Skeletal muscle tissue (tissue), 4 donors: ENCODE results near the gene NDUFS7. TPM values are rescaled to one million over a fixed set of nuclear protein-coding genes. Genes with fewer than 3 reads are reported as not detected.

Experiments used
- H3K27ac ChIP-seq: one replicate; pipeline ENCODE4 v1.7.0; 2013; ENCODE audit warnings: mild to moderate bottlenecking, low read depth, low read length, inconsistent platforms
- H3K27me3 ChIP-seq, 3 donors: one replicate each; pipeline ENCODE4 v1.7.0; 2013; ENCODE audit warnings: low read length in 3 of 3; ENCODE audit not compliant: control insufficient read depth in 3 of 3, insufficient read depth in 3 of 3
- H3K36me3 ChIP-seq, 3 donors: one replicate each; pipeline ENCODE4 v1.7.0; 2013; ENCODE audit warnings: low read length in 3 of 3; ENCODE audit not compliant: control insufficient read depth in 3 of 3, insufficient read depth in 3 of 3
- H3K4me1 ChIP-seq, 3 donors: one replicate each; pipeline ENCODE4 v1.7.0; 2013; ENCODE audit warnings: low read length in 3 of 3, mild to moderate bottlenecking in 3 of 3; ENCODE audit not compliant: control insufficient read depth in 3 of 3, insufficient read depth in 3 of 3
- H3K4me3 ChIP-seq, 3 donors: one replicate each; pipeline ENCODE4 v1.7.0; 2013; ENCODE audit warnings: low read length in 3 of 3
- H3K9ac ChIP-seq, 3 donors: one replicate each; pipeline ENCODE4 v1.7.0; 2013; ENCODE audit warnings: low read length in 3 of 3, mild to moderate bottlenecking in 3 of 3, moderate library complexity in 2 of 3, low read depth in 1 of 3
- H3K9me3 ChIP-seq, 3 donors: one replicate each; pipeline ENCODE4 v1.7.0; 2013; ENCODE audit warnings: low read length in 3 of 3; ENCODE audit not compliant: control insufficient read depth in 3 of 3
- total RNA-seq: library from RNA; depleted of rRNA; stranded (reverse); fragments of >200 nt; gene quantifications from one replicate; pipeline ENCODE4 v1.2.3, GENCODE V29; 2014
- donor health status: Osteomylitis.

NDUFS7 gene
- total RNA-seq, 1 donor from 2014 or later = 43.3 TPM

DNA sequence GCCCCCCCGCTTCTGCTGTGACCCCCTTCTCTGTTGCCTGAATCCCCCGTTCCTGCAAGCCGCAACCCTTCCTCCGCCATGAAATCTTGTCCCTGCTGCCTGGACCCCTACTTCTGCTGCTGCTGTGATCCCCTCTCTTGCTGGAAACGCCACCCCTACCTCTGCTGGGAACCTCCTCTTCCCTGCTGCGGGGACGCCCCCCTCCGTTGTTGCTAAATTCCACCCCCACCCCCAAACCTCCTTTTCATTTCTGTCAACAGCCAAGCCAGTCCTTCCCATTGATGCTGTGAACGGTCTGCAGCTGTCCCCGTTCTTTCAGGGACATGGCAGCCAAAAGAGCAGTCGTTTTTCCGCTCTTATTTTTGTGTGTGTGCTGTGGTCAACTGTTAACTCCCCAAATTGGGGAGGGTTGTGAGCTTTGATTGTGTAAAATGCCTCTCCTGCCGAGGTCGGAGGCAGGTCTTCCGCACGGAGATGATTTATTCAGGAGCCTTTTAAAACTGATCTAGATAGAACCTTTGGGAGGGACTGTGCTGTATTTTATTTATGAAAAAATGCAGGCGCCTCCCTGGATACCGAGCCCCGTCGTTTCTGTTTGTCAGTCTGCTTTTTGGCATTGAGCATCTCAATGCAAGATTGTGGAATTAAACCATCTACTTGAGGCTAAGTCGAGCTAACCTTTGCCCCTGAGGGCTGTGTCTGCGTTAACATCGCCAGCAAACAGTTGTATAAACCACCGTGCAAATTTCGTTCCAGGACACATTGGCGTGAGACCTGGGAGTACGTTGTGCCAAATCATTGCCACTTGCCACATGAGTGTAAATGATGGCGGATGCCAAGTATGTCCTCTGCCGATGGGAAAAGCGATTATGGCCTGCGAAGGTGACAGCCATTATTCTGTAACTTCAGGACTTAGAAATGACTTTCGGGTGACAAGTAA is 27.9 kb upstream of the NDUFS7 start:
- H3K9ac ChIP-seq = peak overlapping the region; percentile 72 to 78 (median 75)
- peaks cover 17 to 32% (median 23%) of the 10 kb centered on the region in 3 donors for H3K4me1 ChIP-seq
- H3K27ac ChIP-seq = peak overlapping the region; percentile 56
- no peaks in the 10 kb centered on the region for H3K9me3 ChIP-seq
- H3K27me3 ChIP-seq = no peaks in the 10 kb centered on the region
- peaks cover 18 to 30% (median 25%) of the 10 kb centered on the region in 3 donors for H3K36me3 ChIP-seq
- peak overlapping the region; percentile 77 to 80 (median 80) for H3K4me3 ChIP-seq

DNA sequence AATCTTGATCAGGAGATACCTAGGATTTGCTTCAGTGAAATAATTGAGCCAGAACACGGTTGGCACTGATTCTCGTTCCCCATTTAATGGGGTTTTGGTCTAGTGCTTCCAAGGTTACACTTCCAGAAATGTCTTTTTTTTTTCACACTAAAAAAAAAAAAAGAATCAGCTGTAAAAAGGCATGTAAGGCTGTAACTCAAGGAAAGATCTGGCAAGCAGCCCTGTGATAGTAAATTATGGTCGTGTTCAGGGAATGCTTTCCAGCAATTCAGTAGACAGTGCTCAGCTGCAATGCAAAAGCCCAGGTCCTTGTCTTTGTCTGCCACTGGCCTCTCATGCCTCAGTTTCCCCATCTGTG is 27.2 kb upstream of the NDUFS7 start:
- Histone ChIP-seq H3K4me1 (peaks cover 23 to 33% (median 25%) of the 10 kb centered on the region in 3 donors), H3K9me3 (no peaks in the 10 kb centered on the region), H3K36me3 (peaks cover 18 to 30% (median 25%) of the 10 kb centered on the region in 3 donors), H3K27me3 (no peaks in the 10 kb centered on the region), H3K4me3 (peak overlapping the region in 2 of 3 donors; percentile 80), H3K9ac (peak overlapping the region in 1 of 3 donors; percentile 78), H3K27ac (no peak overlapping the region)

DNA sequence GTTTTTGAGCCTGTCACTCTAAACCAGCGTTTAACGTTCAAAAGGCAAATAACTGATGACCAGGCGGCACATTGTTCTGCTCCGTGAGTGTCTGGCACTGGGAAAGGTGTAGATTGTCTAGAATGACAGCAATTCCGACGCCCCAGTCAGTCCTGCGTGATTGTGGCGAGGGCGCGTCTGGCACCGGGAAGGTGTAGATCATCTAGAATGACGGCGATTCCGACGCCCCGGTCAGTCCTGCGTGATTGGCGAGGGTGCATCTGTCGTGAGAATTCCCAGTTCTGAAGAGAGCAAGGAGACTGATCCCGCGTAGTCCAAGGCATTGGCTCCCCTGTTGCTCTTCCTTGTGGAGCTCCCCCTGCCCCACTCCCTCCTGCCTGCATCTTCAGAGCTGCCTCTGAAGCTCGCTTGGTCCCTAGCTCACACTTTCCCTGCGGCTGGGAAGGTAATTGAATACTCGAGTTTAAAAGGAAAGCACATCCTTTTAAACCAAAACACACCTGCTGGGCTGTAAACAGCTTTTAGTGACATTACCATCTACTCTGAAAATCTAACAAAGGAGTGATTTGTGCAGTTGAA is 26.1 kb upstream of the NDUFS7 start:
- Histone ChIP-seq H3K9ac (no peak overlapping the region), H3K9me3 (no peaks in the 10 kb centered on the region), H3K27ac (no peak overlapping the region), H3K4me3 (no peak overlapping the region), H3K27me3 (no peaks in the 10 kb centered on the region), H3K4me1 (peaks cover 29 to 40% (median 30%) of the 10 kb centered on the region in 3 donors), H3K36me3 (peaks cover 24 to 39% (median 32%) of the 10 kb centered on the region in 3 donors)

DNA sequence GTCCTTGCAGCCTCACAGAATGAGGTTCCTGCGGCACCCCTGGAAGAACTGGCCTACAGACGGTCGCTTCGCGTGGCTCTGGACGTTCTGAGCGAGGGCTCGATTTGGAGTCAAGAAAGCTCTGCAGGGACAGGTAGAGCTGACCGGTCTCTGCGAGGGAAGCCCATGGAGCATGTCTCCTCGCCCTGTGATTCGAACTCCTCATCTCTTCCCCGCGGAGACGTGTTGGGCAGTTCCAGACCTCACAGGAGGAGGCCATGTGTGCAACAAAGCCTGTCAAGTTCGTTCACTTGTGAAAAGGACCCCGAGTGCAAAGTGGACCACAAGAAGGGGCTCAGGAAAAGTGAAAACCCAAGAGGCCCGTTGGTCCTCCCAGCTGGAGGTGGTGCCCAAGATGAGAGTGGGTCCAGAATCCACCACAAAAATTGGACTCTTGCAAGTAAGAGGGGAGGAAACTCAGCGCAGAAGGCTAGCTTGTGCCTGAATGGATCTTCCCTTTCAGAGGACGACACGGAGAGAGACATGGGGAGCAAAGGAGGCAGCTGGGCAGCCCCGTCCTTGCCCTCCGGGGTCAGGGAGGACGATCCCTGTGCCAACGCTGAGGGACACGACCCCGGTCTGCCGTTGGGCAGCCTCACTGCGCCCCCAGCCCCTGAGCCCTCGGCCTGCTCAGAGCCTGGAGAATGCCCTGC is 23.4 kb upstream of the NDUFS7 start:
- no peaks in the 10 kb centered on the region for H3K27me3 ChIP-seq
- no peak overlapping the region for H3K4me3 ChIP-seq
- peak overlapping the region; percentile 28 for H3K27ac ChIP-seq
- no peaks in the 10 kb centered on the region for H3K9me3 ChIP-seq
- peak overlapping the region in 1 of 3 donors; percentile 50 for H3K9ac ChIP-seq
- peaks cover 26 to 30% (median 30%) of the 10 kb centered on the region in 3 donors for H3K4me1 ChIP-seq
- peaks cover 35 to 53% (median 47%) of the 10 kb centered on the region in 3 donors for H3K36me3 ChIP-seq

DNA sequence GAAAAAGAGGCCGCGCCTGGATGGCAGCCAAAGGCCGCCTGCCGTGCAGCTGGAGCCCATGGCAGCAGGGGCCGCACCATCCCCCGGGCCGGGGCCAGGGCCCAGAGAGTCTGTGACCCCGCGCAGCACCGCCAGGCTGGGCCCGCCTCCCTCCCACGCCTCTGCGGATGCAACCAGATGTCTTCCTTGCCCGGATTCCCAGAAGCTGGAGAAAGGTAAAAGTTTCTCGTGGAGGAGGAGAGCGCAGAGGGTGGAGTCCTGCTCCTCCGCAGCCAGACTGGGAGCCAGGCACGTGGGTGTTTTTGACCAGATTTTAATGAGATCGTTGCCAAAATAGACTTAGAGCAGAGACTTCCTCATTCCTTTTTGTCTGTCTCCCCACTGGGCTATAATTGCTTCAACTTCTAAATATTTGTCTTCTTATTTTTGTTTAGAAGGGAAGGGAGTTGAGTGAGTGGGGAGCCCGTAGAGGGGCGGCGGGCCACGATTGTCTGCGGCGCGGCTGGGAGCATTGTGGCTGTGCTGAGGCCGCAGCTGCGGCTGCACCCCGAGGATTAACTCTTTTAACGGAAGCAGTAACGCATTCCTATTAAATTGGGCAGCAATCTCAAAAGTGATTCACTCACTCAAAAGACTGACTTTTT is 22.8 kb upstream of the NDUFS7 start:
- H3K27me3 ChIP-seq = no peaks in the 10 kb centered on the region
- H3K4me3 ChIP-seq = peak overlapping the region; percentile 21 to 46 (median 35)
- H3K9ac ChIP-seq = peak overlapping the region; percentile 2 to 55 (median 50)
- no peaks in the 10 kb centered on the region for H3K9me3 ChIP-seq
- H3K36me3 ChIP-seq = peaks cover 39 to 60% (median 53%) of the 10 kb centered on the region in 3 donors
- peaks cover 20 to 25% (median 23%) of the 10 kb centered on the region in 3 donors for H3K4me1 ChIP-seq
- peak overlapping the region; percentile 28 for H3K27ac ChIP-seq

DNA sequence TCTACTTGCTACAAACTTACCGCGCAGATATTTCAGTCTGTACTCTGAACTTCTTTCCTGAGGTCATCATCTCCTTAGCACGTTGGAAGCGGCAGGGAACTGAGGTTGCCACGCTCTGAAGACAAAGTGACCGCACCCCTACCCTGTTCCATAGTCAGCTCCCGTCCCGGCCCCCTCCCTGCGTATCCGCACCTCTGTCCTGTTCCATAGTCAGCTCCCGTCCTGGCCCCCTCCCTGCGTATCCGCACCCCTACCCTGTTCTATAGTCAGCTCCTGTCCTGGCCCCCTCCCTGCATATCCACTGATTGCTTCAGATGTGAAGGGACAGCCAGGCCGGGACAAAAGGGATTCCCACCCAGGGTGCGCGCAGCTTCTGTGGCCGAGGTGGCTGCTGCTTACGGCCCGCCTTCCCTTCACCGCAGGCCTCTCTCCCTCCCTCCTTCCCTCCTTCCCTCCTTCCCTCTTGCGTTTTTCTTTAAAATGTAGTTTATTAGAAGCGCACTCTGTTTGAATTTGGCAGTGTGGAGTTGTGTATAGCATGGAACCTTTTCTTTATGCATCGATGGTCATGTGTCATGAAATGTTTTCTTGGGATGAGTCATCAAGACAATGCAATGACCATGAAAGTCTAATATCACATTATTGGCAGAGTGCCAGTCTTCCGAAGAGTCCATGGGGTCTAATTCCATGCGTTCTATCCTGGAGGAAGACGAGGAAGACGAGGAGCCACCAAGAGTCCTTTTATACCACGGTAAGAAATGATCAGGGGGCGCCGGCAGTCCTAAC is 21.9 kb upstream of the NDUFS7 start:
- H3K9ac ChIP-seq = no peak overlapping the region
- H3K27ac ChIP-seq = no peak overlapping the region
- peak overlapping the region in 1 of 3 donors; percentile 46 for H3K4me3 ChIP-seq
- H3K27me3 ChIP-seq = no peaks in the 10 kb centered on the region
- no peaks in the 10 kb centered on the region for H3K9me3 ChIP-seq
- peaks cover 12 to 16% (median 14%) of the 10 kb centered on the region in 3 donors for H3K4me1 ChIP-seq
- peaks cover 44 to 68% (median 61%) of the 10 kb centered on the region in 3 donors for H3K36me3 ChIP-seq

DNA sequence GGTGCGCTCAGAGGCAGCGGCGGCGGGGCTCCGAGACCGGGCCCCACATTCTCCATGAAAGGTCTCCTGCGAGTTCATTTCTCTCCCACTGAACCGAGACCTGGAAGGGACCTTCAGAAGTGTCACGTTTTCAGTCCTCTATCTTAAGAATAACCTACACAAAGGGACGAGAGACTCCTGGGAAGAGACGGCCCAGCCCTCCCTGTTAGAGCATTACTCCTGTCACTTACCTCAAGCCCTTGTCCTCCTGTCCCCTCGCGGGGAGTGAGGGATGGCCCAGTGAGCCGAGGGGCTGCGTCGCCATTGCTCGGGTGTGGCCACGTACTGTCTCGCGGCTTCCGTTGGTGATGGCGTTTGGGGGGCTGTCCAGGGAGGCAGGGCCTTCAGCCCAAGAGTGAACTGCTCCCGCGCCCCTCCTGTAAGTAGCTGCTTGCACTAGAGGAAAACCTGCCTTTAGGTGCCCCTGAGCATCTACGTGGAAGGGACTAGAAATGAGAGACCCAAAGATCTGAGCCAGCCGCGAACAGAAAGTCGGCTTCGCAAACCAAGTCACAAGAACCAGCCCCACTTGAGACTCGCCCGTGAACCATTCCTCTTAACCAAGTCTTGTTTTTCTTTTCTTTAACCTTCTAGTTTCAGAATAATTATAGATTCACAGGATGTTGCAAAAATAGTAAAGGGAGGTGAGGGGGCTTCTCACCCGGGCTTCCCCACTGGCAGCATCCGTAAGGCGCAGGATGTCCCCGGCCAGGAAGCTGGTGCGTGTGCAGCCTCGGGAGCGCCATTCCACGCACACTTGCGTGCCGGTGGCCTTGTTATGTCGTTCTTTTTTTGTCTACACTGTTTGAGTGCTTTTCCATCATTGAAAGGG is 21.1 kb upstream of the NDUFS7 start:
- Histone ChIP-seq H3K27ac (no peak overlapping the region), H3K9ac (no peak overlapping the region), H3K4me1 (peaks cover 12 to 16% (median 14%) of the 10 kb centered on the region in 3 donors), H3K9me3 (no peaks in the 10 kb centered on the region), H3K4me3 (no peak overlapping the region), H3K36me3 (peaks cover 45 to 70% (median 59%) of the 10 kb centered on the region in 3 donors), H3K27me3 (no peaks in the 10 kb centered on the region)

DNA sequence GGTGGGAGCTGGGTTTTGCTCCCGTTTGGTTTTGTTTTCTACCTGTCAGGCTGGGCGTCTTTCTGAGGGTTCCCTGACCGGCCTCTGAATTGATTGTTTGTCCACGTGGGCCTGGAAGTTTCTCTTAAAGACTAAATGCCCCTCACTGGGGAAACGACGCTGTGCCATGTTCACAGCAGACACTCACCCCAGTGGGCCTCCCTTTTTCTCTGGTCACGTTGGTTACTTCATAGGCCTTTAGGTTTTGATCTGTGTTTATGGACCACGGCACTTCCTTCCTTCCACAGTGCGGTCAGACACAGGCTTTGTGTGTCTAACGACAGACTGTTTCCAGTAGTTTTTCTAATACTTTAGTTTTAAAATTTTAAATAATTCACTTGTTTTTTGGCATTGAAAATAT is 20.1 kb upstream of the NDUFS7 start:
- Histone ChIP-seq H3K4me1 (peaks cover 12 to 16% (median 14%) of the 10 kb centered on the region in 3 donors), H3K9me3 (no peaks in the 10 kb centered on the region), H3K27me3 (no peaks in the 10 kb centered on the region), H3K36me3 (peaks cover 41 to 67% (median 54%) of the 10 kb centered on the region in 3 donors), H3K9ac (no peak overlapping the region), H3K4me3 (no peak overlapping the region), H3K27ac (no peak overlapping the region)
